Stomach (tissue), 4 donors: ENCODE measurements around the gene ITK.

ENCODE experiments used
- POLR2A ChIP-seq, 4 donors: fragments of 450-650 bp; IDR thresholded peaks; one replicate each; pipeline ENCODE4 v1.6.1; 2016; ENCODE audit warnings: antibody characterized with exemption in 4 of 4, control low read depth in 2 of 4, mild to moderate bottlenecking in 1 of 4, moderate library complexity in 1 of 4
- POLR2AphosphoS5 ChIP-seq, 3 donors: sonication (generic); formaldehyde crosslinking; IDR thresholded peaks; one replicate each; pipeline ENCODE4 v1.6.1; 2016; ENCODE audit warnings: antibody characterized with exemption in 3 of 3

DNA sequence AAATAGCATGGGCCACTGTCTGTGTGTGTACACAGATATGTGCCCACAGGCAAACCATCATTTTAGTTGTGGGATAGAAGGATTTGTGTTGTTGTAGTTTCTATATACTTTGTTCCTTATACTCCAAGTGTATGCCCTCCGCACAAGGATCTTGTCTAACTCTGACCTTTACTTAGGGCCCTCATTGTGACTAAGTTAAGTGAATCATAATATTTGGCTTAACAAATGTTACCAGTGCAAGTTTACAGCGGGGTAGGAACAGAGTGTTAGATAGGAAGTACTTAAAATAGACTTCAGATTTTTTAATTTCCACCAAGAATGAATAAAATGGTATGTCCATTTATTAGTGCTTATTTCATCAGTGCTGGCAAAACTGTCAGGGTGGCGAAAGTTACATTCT lies 55.8 kb downstream of the ITK start:
- TF ChIP-seq POLR2AphosphoS5 (IDR thresholded peaks at IDR 0.05) (no peak), POLR2A (IDR thresholded peaks at IDR 0.05) (no peak)
